Skeletal muscle tissue (tissue), 4 donors: Measurements from ENCODE around the gene ACER3. TPM values are rescaled to one million over a fixed set of nuclear protein-coding genes. Genes with fewer than 3 reads are reported as not detected.
A peak's percentile ranks its signal among the peaks of the same experiment; 100 is the strongest.

ENCODE experiments used
- H3K27ac ChIP-seq: one replicate; pipeline ENCODE4 v1.7.0; 2013; ENCODE audit warnings: mild to moderate bottlenecking, low read depth, low read length, inconsistent platforms
- H3K27me3 ChIP-seq, 3 donors: one replicate each; pipeline ENCODE4 v1.7.0; 2013; ENCODE audit warnings: low read length in 3 of 3; ENCODE audit not compliant: control insufficient read depth in 3 of 3, insufficient read depth in 3 of 3
- H3K36me3 ChIP-seq, 3 donors: one replicate each; pipeline ENCODE4 v1.7.0; 2013; ENCODE audit warnings: low read length in 3 of 3; ENCODE audit not compliant: control insufficient read depth in 3 of 3, insufficient read depth in 3 of 3
- H3K4me1 ChIP-seq, 3 donors: one replicate each; pipeline ENCODE4 v1.7.0; 2013; ENCODE audit warnings: low read length in 3 of 3, mild to moderate bottlenecking in 3 of 3; ENCODE audit not compliant: control insufficient read depth in 3 of 3, insufficient read depth in 3 of 3
- H3K4me3 ChIP-seq, 3 donors: one replicate each; pipeline ENCODE4 v1.7.0; 2013; ENCODE audit warnings: low read length in 3 of 3
- H3K9ac ChIP-seq, 3 donors: one replicate each; pipeline ENCODE4 v1.7.0; 2013; ENCODE audit warnings: low read length in 3 of 3, mild to moderate bottlenecking in 3 of 3, moderate library complexity in 2 of 3, low read depth in 1 of 3
- H3K9me3 ChIP-seq, 3 donors: one replicate each; pipeline ENCODE4 v1.7.0; 2013; ENCODE audit warnings: low read length in 3 of 3; ENCODE audit not compliant: control insufficient read depth in 3 of 3
- total RNA-seq: library from RNA; depleted of rRNA; stranded (reverse); fragments of >200 nt; gene quantifications from one replicate; pipeline ENCODE4 v1.2.3, GENCODE V29; 2014
- donor health status: Osteomylitis.

ACER3 gene
- total RNA-seq, 1 donor from 2014 or later = 7.3 TPM

DNA sequence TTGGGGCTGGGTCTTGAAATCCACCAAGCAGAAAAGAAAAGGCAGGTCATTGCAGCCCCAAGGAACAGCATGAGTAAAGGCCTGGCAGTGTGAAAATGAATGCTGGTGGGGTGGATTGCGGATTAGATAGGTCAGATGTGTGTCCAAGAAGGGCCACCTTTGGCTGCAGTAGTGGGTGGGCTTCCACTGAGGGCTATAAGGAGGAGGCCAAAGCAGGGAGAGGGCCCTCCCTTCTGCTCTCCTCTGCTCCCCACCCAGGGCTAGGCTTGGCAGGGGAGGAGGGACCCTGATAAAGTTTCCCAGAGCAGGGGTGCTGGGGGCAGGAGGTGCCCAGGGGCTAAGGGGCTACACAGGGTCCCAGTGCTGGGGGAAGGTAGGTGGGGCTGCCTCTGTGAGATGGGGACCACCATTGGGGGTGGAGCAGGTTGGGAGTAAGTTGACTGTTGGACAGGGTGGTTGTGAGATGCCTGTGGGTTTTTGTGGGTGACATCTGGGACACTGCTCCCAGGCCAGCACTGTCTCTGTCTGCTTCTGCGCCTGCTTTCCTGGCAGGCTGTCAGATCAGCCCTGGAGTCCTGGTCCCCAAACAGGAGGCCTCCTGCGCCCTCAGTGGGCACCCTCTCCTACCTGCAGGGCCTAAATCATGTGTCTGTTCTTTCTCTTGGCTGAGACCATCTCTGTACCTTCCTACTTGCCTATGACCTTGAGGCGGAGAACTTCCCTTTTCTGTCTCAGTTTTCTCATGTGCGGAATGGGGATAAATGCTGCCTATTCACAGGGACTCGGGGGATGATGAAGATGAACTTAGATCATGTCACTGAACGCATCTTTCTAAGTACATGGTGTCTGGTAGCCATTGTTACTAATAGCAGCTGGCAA, 208.0 kb downstream of the ACER3 start:
- Histone ChIP-seq H3K9me3 (no peaks in the 10 kb centered on the region), H3K27ac (no peak overlapping the region), H3K27me3 (no peaks in the 10 kb centered on the region), H3K36me3 (no peaks in the 10 kb centered on the region), H3K4me3 (no peak overlapping the region), H3K9ac (peak overlapping the region in 2 of 3 donors; percentile 23 to 74), H3K4me1 (peaks cover 33 to 45% (median 36%) of the 10 kb centered on the region in 3 donors)

DNA sequence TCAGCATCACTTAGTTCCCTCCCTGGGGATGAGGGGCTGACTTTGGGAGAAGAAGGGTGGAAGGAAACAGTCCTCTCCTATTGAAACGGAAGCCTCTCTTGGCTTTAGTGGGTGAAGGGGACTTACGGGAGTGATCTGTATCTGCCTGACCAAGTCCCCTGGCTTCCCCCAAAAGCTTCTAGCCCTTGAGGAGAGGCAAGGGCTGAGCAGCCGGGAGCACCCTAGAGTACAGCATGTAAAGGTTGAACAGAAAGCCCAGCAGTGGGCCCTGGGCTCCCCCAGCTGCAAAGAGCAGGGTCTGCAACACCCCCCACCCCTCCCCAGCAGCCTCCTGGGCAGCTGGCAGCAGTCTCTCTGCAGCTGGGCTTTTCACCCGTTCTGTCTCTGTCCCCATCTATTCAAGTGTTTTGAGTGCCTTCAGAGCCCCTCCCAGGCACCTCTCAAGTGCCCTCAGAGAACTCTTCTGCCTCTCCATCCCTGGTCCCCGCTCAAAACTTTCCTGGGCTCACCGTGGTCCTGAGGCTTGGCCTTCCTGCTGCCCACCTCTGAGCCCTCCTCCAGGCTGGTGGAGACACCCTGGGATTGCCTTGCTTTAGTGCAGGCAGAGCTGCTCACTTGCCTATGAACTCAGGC, 208.7 kb downstream of the ACER3 start:
- H3K27ac ChIP-seq = no peak overlapping the region
- no peaks in the 10 kb centered on the region for H3K9me3 ChIP-seq
- no peaks in the 10 kb centered on the region for H3K36me3 ChIP-seq
- no peak overlapping the region for H3K4me3 ChIP-seq
- H3K4me1 ChIP-seq = peaks cover 40 to 53% (median 43%) of the 10 kb centered on the region in 3 donors
- no peaks in the 10 kb centered on the region for H3K27me3 ChIP-seq
- H3K9ac ChIP-seq = no peak overlapping the region

DNA sequence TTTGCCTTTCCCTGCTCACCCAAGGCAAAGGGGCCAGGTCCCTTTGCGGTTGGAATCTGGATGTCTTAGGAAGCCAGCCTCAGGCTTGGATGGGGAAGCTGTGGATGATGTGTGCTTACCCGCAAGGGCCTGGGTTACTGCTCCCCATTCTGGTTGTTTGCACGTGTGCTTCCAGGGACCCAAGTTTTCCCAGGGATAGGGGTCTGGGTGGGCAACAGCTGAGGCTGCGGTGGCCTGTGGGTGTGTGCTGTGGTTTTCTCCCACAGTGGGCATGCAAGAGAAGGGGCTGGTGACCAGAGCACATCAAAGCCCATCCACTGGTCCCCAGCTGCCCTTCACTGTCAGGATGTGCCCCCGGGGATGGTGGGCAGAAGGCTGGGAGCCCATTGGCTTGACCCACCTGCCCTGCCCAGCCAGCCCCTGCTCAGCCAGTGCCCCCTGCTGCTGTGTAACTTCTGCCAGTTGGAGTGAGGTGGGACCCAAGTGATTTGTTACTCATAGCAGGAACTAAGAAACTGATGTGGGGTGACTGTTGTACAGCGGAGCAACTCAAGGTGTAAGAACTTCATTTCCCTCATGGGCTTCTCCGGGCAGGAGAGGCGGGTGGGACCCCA, 209.4 kb downstream of the ACER3 start:
- Histone ChIP-seq H3K36me3 (no peaks in the 10 kb centered on the region), H3K27ac (no peak overlapping the region), H3K9me3 (no peaks in the 10 kb centered on the region), H3K4me1 (peaks cover 44 to 55% (median 46%) of the 10 kb centered on the region in 3 donors), H3K9ac (peak overlapping the region in 1 of 3 donors; percentile 8), H3K27me3 (no peaks in the 10 kb centered on the region), H3K4me3 (no peak overlapping the region)

DNA sequence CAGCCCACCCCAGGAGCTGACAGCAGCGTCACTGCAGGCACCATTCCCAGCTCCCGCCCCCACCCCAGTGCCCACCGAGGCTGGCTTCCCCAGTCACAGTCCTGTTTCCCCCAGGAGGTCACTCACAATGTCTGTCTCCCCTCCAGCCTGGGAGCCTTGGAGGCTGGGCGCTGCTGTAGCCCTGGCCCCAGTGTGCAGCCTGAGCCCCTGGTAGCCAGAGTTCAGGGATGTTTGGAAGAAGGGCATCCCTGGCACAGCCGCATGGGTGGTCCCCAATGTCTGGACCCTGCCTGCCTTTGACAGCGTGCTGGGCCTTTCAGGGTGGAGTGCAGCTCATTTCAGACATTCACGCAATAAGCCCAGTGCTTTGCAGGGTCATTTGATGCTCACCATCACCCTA, 210.4 kb downstream of the ACER3 start:
- no peak overlapping the region for H3K9ac ChIP-seq
- no peak overlapping the region for H3K4me3 ChIP-seq
- H3K9me3 ChIP-seq = no peaks in the 10 kb centered on the region
- H3K27me3 ChIP-seq = no peaks in the 10 kb centered on the region
- no peak overlapping the region for H3K27ac ChIP-seq
- H3K36me3 ChIP-seq = no peaks in the 10 kb centered on the region
- peaks cover 39 to 50% (median 41%) of the 10 kb centered on the region in 3 donors for H3K4me1 ChIP-seq

DNA sequence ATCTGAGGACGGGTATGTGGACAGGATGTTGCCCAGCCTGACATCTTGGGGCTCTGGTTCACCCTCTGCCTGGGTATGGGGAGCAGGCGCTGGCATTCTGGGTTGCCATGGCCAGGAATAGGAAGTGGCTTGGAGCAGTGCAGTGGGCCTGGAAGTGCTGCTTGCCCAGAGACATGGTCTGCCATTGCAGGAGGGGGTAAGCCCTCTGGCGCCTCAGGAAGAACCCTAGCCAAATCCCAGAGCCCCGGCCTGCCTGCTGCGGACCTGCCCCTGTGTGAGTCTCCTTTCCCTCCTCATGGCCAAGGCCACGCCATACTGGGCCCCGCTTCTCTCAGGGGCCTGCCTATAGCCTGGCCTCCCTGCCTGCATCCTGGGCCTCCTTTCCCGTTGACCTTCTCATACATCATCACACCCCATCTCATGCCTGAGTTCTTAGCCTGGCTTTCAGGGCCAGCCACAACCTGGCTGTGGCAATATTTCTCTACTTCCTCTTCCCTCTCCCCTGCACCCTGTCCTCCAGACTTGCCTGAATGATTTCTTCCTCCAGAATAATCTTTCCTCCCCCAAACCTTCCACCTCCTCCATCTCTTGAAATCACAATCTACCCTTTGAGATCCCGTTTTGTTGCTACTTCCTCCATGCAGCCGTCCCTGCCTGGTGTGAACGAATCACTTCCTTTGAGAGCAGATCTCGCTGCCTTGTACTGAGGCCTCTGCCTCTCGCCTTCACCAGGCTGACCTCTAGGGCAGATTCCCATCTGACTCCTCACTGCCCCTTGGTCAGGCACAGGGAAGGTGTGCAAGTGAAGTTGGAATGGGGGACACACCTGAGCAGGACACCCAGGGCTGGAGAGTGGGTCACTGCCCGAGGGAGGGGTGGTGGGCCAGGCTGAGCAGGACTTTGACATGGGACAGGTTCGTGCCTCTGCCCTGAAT, 211.2 kb downstream of the ACER3 start:
- H3K4me3 ChIP-seq = no peak overlapping the region
- no peaks in the 10 kb centered on the region for H3K36me3 ChIP-seq
- peaks cover 38 to 46% (median 40%) of the 10 kb centered on the region in 3 donors for H3K4me1 ChIP-seq
- no peaks in the 10 kb centered on the region for H3K9me3 ChIP-seq
- no peak overlapping the region for H3K9ac ChIP-seq
- no peak overlapping the region for H3K27ac ChIP-seq
- H3K27me3 ChIP-seq = no peaks in the 10 kb centered on the region

DNA sequence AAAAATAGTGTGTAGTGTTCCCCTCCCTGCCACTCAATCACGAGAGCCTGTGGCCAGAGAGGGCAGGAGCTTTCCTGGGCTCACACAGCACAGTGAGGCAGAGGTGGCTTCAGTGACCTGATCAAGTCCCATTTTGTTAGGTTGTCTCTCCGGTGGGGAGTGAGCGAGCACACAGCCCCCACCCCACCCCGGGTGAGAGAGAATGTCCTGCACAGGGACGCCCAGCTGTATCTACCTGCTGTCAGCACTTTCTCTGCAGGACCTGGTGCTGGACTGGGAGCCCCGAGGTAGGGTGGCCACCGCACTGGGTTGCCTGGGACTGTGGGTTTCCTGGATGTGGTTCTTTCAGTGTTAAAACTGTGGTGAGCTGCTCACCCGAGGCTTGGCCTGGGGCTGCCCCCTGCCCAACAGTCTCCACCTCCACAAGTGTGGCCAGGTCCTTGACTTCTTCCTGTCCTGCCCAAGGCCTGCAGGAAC, 212.2 kb downstream of the ACER3 start:
- H3K4me1 ChIP-seq = peaks cover 31 to 38% (median 33%) of the 10 kb centered on the region in 3 donors
- H3K27ac ChIP-seq = peak overlapping the region; percentile 36
- H3K27me3 ChIP-seq = no peaks in the 10 kb centered on the region
- H3K4me3 ChIP-seq = peak overlapping the region in 2 of 3 donors; percentile 2 to 4
- peak overlapping the region in 2 of 3 donors; percentile 38 to 57 for H3K9ac ChIP-seq
- H3K9me3 ChIP-seq = no peaks in the 10 kb centered on the region
- no peaks in the 10 kb centered on the region for H3K36me3 ChIP-seq

DNA sequence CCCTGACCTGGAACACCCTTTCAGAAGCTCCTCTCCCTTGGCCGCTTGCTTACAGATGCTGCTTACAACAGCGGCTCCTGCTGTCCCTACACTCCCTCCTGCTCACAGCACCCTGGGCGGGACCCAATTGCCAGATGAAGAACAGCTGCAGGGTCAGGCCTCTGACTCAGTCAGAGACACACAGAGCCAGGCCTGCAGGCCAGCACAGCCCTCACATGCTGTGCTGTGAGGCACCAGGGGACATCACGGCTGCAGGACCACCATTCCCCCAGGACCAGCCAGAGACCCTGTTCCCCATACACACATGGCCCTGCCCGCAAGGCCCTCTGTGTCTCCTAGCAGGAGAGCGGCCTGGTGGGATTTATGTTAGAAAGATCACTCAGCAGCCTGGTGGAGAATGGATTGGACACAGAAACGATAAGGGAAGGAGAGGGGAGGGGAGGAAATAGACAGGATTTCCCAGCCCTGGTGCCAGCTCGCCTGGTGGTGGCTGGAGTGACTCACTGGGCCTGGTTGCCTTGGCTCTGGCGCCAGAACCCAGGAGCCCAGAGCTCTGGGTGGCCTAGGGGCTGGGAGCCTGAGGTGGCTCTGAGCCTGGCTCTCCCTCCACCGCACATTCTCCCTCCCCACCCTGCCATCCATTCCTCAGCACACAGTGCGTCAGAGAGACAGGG, 212.7 kb downstream of the ACER3 start:
- peak overlapping the region in 2 of 3 donors; percentile 2 to 4 for H3K4me3 ChIP-seq
- H3K9ac ChIP-seq = peak overlapping the region in 1 of 3 donors; percentile 57
- H3K9me3 ChIP-seq = no peaks in the 10 kb centered on the region
- H3K36me3 ChIP-seq = no peaks in the 10 kb centered on the region
- no peaks in the 10 kb centered on the region for H3K27me3 ChIP-seq
- peaks cover 29 to 34% (median 31%) of the 10 kb centered on the region in 3 donors for H3K4me1 ChIP-seq
- peak overlapping the region; percentile 72 for H3K27ac ChIP-seq

DNA sequence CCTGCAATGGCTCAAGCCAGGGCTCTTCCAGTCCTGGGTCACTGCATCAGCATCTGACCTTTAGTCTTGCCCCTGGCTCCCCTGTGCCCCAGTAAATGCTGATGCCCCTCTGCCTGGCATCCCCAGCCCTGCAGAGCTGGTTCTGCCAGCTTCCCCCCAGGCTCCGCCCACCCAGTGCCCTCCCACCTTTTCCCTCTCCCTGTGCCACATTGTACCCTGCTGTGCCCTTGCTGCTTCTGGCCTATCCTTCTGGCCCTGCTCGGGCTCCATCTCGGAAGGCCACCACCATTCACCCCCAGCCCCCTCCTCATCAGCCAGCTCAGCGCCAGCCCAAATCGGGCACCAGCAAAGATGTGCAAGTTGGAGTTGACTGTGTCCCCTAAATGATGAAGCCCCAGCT, 213.5 kb downstream of the ACER3 start:
- Histone ChIP-seq H3K4me1 (peaks cover 28 to 34% (median 29%) of the 10 kb centered on the region in 3 donors), H3K4me3 (no peak overlapping the region), H3K27ac (peak overlapping the region; percentile 72), H3K27me3 (no peaks in the 10 kb centered on the region), H3K36me3 (no peaks in the 10 kb centered on the region), H3K9ac (peak overlapping the region in 2 of 3 donors; percentile 23 to 57), H3K9me3 (no peaks in the 10 kb centered on the region)
